Measurements from ENCODE around the gene GPR18. TPM values are rescaled to one million over a fixed set of nuclear protein-coding genes. Genes with fewer than 3 reads are reported as not detected.

The GPR18 gene
- total RNA-seq, 3 donors from 2014 or later = 0.32 TPM; not detected in 2

DNA sequence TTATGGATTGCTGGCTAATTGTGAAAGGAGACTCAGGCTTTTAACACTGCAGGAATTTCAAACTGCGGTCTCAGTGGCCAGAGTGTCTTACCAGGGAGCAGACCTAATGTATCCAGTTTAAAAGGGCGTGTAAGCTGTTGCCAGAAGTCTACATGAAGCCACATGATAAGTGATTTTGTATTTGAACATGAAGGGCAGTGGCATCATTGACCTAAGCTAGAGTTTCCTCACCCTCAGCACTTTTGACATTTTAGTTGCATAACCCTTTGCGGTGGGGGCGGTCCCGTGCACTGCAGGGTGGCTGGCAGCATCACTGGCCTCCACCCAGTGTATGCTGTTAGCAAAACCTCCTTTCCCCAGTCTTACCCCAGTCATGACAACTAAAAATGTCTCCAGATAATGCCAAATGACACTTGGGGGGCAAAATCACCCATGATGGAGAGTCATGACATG lies 23.7 kb upstream of the GPR18 start:
- TF ChIP-seq, protein P1, sequence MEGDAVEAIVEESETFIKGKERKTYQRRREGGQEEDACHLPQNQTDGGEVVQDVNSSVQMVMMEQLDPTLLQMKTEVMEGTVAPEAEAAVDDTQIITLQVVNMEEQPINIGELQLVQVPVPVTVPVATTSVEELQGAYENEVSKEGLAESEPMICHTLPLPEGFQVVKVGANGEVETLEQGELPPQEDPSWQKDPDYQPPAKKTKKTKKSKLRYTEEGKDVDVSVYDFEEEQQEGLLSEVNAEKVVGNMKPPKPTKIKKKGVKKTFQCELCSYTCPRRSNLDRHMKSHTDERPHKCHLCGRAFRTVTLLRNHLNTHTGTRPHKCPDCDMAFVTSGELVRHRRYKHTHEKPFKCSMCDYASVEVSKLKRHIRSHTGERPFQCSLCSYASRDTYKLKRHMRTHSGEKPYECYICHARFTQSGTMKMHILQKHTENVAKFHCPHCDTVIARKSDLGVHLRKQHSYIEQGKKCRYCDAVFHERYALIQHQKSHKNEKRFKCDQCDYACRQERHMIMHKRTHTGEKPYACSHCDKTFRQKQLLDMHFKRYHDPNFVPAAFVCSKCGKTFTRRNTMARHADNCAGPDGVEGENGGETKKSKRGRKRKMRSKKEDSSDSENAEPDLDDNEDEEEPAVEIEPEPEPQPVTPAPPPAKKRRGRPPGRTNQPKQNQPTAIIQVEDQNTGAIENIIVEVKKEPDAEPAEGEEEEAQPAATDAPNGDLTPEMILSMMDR (IDR thresholded peaks at IDR 0.05) = no peak
- TF ChIP-seq POLR2AphosphoS5 (IDR thresholded peaks at IDR 0.05) (peak in 2 of 3 donors; percentile 59 to 82), POLR2A (IDR thresholded peaks at IDR 0.05) (no peak)
- no peaks in the 10 kb centered on the region for H3K36me3 ChIP-seq
- no peak overlapping the region for H3K4me3 ChIP-seq
- intact Hi-C loops (cut with DNase I; ENCODE audit: low total_unique reads) = no loop called here
- no peaks in the 10 kb centered on the region for H3K4me1 ChIP-seq
- no peaks in the 10 kb centered on the region for H3K27me3 ChIP-seq
- no peaks in the 10 kb centered on the region for H3K9me3 ChIP-seq
- peak overlapping the region; percentile 40 to 80 for H3K27ac ChIP-seq
- DNase-seq (ENCODE audit: low spot score in 2 of 2) = no peak

DNA sequence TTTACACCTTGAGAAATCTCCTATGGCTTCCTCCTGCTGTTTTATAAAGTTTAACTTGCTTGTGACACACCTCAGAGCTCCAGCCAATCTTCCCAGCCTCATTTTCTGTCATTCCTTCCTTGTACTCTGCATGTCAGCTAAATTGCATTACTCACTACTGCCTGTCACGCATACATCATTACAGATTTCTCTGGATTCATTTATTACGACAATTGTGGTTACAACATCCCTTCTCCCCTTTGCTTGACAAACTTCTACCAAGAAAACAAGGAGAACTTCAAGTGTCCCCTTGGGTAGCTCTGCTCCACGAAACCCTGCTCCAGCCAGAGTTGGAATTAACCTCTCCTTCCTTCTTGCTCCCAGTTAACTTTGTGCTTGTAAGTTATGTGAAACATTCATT lies 22.0 kb upstream of the GPR18 start:
- Histone ChIP-seq H3K9me3 (no peaks in the 10 kb centered on the region), H3K36me3 (no peaks in the 10 kb centered on the region), H3K4me1 (no peaks in the 10 kb centered on the region), H3K4me3 (no peak overlapping the region), H3K27ac (peak overlapping the region; percentile 15 to 57), H3K27me3 (no peaks in the 10 kb centered on the region)
- DNase-seq (ENCODE audit: low spot score in 2 of 2) = no peak
- intact Hi-C loops (cut with DNase I; ENCODE audit: low total_unique reads) = no loop called here
- TF ChIP-seq POLR2AphosphoS5 (IDR thresholded peaks at IDR 0.05) (no peak), POLR2A (IDR thresholded peaks at IDR 0.05) (no peak)

DNA sequence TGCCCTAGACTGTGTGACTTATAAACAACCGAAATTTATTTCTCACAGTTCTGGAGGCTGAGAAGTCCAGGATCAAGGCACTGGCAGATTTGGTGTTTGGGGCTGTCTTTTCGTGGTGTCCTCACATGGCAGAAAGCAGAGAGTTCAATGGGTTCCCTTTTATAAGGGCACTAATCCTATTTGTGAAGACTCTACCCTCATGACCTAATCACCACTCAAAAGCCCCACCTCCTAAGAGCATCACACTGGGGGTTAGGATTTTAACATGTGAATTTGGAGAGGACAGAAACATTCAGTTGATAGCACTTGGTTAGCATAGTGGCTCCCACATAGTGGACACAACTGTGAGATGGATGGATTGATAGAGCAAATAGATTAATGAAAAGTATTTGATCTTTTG lies 21.5 kb upstream of the GPR18 start:
- Histone ChIP-seq H3K27ac (peak overlapping the region; percentile 15 to 57), H3K9me3 (no peaks in the 10 kb centered on the region), H3K27me3 (no peaks in the 10 kb centered on the region), H3K4me3 (no peak overlapping the region), H3K4me1 (no peaks in the 10 kb centered on the region), H3K36me3 (no peaks in the 10 kb centered on the region)
- TF ChIP-seq, protein P1 (IDR thresholded peaks at IDR 0.05) = no peak
- TF ChIP-seq POLR2AphosphoS5 (IDR thresholded peaks at IDR 0.05) = no peak
- TF ChIP-seq POLR2A (IDR thresholded peaks at IDR 0.05) = no peak
- intact Hi-C loops (cut with DNase I; ENCODE audit: low total_unique reads) = no loop called here
- DNase-seq (ENCODE audit: low spot score in 2 of 2) = no peak

DNA sequence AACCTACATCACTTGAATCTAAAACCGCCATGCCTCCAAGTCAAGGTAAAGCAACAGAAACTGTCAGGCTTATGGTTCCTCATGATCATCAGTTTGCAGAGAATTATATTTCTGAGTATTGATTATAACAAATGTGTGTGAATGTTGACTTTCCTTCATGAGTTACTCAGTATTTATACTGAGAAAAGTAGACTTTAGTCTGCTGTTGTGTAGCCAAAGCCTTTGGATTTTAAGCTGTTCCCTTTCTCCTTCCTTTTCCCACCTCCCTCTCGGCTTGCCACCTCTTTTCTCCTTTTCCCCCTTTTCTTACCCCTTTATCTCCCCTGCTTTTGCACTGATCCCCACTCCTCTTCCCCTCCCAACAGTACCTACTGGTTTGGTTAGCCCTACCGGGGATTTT lies 20.7 kb upstream of the GPR18 start:
- Histone ChIP-seq H3K36me3 (no peaks in the 10 kb centered on the region), H3K27ac (no peak overlapping the region), H3K9me3 (no peaks in the 10 kb centered on the region), H3K4me3 (no peak overlapping the region), H3K27me3 (no peaks in the 10 kb centered on the region), H3K4me1 (no peaks in the 10 kb centered on the region)
- DNase-seq (ENCODE audit: low spot score in 2 of 2) = no peak
- TF ChIP-seq, protein P1 (IDR thresholded peaks at IDR 0.05) = no peak
- no peak for TF ChIP-seq POLR2A (IDR thresholded peaks at IDR 0.05)
- TF ChIP-seq POLR2AphosphoS5 (IDR thresholded peaks at IDR 0.05) = no peak
- intact Hi-C loops (cut with DNase I; ENCODE audit: low total_unique reads) = no loop called here

DNA sequence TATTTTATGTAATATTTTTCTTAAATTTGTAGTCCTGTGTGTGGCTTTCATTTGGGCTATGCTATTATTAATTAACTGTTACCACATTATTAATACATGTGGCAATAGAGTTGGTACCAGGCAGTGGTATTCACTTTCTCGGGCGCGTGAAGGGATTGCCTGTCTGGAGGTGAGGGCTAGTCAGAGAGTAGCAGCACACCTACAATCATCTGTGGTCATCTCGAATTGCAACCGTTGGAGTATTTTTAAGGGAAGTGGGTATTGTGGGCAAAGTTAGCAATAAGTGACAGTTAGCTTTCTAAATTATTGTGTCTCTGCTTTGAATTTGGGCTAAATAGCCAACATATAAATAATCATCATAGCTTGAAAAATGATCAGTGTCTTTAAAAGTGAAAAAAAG lies 20.0 kb upstream of the GPR18 start:
- no peaks in the 10 kb centered on the region for H3K27me3 ChIP-seq
- DNase-seq (ENCODE audit: low spot score in 2 of 2) = no peak
- intact Hi-C loops (cut with DNase I; ENCODE audit: low total_unique reads) = no loop called here
- TF ChIP-seq POLR2A (IDR thresholded peaks at IDR 0.05) = no peak
- no peak for TF ChIP-seq POLR2AphosphoS5 (IDR thresholded peaks at IDR 0.05)
- TF ChIP-seq, protein P1 (IDR thresholded peaks at IDR 0.05) = no peak
- H3K27ac ChIP-seq = no peak overlapping the region
- no peaks in the 10 kb centered on the region for H3K36me3 ChIP-seq
- no peak overlapping the region for H3K4me3 ChIP-seq
- H3K4me1 ChIP-seq = no peaks in the 10 kb centered on the region
- no peaks in the 10 kb centered on the region for H3K9me3 ChIP-seq

DNA sequence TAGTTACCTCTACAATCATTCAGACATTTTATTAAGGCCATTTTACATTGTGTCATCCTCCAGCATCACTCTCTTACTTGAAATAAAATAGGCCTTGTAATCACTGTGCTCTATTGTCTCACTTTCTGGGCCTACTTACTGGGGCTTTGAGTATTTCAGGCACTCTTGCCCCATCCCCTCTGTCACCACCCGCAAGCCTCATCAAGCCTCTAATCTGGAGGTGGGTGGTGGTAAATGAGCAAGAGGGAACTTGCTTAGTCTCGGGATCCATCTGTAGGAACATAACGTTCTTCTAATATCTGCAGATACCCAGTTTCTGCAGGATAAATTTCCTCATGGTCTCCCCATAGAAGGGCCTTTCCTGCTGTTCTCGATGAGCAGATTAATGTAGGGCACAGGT lies 19.4 kb upstream of the GPR18 start:
- Histone ChIP-seq H3K36me3 (no peaks in the 10 kb centered on the region), H3K4me1 (no peaks in the 10 kb centered on the region), H3K4me3 (no peak overlapping the region), H3K27ac (no peak overlapping the region), H3K27me3 (no peaks in the 10 kb centered on the region), H3K9me3 (peaks cover under 1 to 2% of the 10 kb centered on the region in 2 donors)
- intact Hi-C loops (cut with DNase I; ENCODE audit: low total_unique reads) = no loop called here
- DNase-seq (ENCODE audit: low spot score in 2 of 2) = no peak
- TF ChIP-seq, protein P1 (IDR thresholded peaks at IDR 0.05) = no peak
- TF ChIP-seq POLR2A (IDR thresholded peaks at IDR 0.05) = no peak
- TF ChIP-seq POLR2AphosphoS5 (IDR thresholded peaks at IDR 0.05) = no peak
